PC-9 (cell line): ENCODE results near the gene MARCHF3. TPM values are rescaled to one million over a fixed set of nuclear protein-coding genes. Genes with fewer than 3 reads are reported as not detected.

Source experiments
- BruUV-seq: library from RNA; stranded (reverse); fragments of 400-500 nt; replicated peaks from 2 replicates; lab custom pipeline; 2021; lab: Mats Ljungman, UMichigan
- CTCF ChIA-PET: fragments of 300-600 bp; sonication (Branson Sonifier 250); formaldehyde crosslinking; loops from one replicate; lab custom pipeline; 2022; ENCODE audit warnings: antibody characterized with exemption; lab: Charles Lee
- POLR2A ChIA-PET: fragments of 300-600 bp; sonication (Branson Sonifier 250); formaldehyde crosslinking; loops from one replicate; lab custom pipeline; 2022; ENCODE audit warnings: antibody characterized with exemption; ENCODE audit not compliant: unreplicated experiment; lab: Charles Lee
- DNase-seq, 2 experiments: peaks; one replicate each; pipeline versions ENCODE4 v3.0.0 to v3.0.0-alpha.2; 2015 to 2022; ENCODE audit warnings: mixed read lengths in 1 of 2
- H2AFZ ChIP-seq: fragments of 200-600 bp; sonication (generic); 2 replicates; pipeline ENCODE4 v1.8.1; 2017; ENCODE audit warnings: antibody characterized with exemption
- H3F3A ChIP-seq: fragments of 200-600 bp; sonication (generic); 2 replicates; pipeline ENCODE4 v1.8.1; 2017; ENCODE audit warnings: antibody characterized with exemption, mild to moderate bottlenecking, low read depth; ENCODE audit not compliant: insufficient read depth
- H3K27ac ChIP-seq: fragments of 200-600 bp; sonication (generic); 2 replicates; pipeline ENCODE4 v1.6.1; 2016; ENCODE audit warnings: mixed run types
- H3K27me3 ChIP-seq: fragments of 200-600 bp; sonication (generic); 2 replicates; pipeline ENCODE4 v1.6.1; 2016; ENCODE audit warnings: low read depth, mixed run types; ENCODE audit not compliant: insufficient read depth
- H3K36me3 ChIP-seq: fragments of 200-600 bp; sonication (generic); 2 replicates; pipeline ENCODE4 v1.6.1; 2016; ENCODE audit warnings: low read depth, mixed run types
- H3K4me1 ChIP-seq: fragments of 200-600 bp; sonication (generic); replicated peaks from 2 replicates; pipeline ENCODE4 v1.6.1; 2016; ENCODE audit warnings: mixed run types; ENCODE audit not compliant: insufficient read depth
- H3K4me2 ChIP-seq: fragments of 200-600 bp; sonication (generic); 2 replicates; pipeline ENCODE4 v1.6.1; 2017; ENCODE audit warnings: mixed run types
- H3K4me3 ChIP-seq: fragments of 200-600 bp; sonication (generic); 2 replicates; pipeline ENCODE4 v1.6.1; 2016; ENCODE audit warnings: mixed run types
- H3K79me2 ChIP-seq: fragments of 200-600 bp; sonication (generic); 2 replicates; pipeline ENCODE4 v1.6.1; 2017; ENCODE audit warnings: low read depth, mixed run types
- H3K9me2 ChIP-seq: fragments of 200-600 bp; sonication (generic); 2 replicates; pipeline ENCODE4 v1.8.1; 2017; ENCODE audit warnings: mild to moderate bottlenecking; ENCODE audit not compliant: insufficient read depth
- H3K9me3 ChIP-seq: fragments of 200-600 bp; sonication (generic); 2 replicates; pipeline ENCODE4 v1.8.1; 2016; ENCODE audit warnings: low read depth; ENCODE audit not compliant: insufficient read depth
- H4K20me1 ChIP-seq: fragments of 200-600 bp; sonication (generic); 2 replicates; pipeline ENCODE4 v1.8.1; 2017; ENCODE audit not compliant: insufficient read depth
- CTCF ChIP-seq: fragments of 200-600 bp; sonication (generic); conservative IDR thresholded peaks from 2 replicates; pipeline ENCODE4 v1.6.1; 2017; ENCODE audit warnings: mixed run types, antibody characterized with exemption, mild to moderate bottlenecking, moderate library complexity
- EZH2 ChIP-seq: fragments of 200-600 bp; sonication (generic); IDR thresholded peaks from 2 replicates; pipeline ENCODE4 v1.8.0; 2017; ENCODE audit warnings: antibody characterized with exemption, low read depth
- intact Hi-C: fragments of 100-400 bp; cut with micrococcal nuclease; formaldehyde crosslinking; loops from one replicate; pipeline ENCODE4 v1.10.0; 2022; ENCODE audit not compliant: unreplicated experiment
- total RNA-seq: library from RNA; stranded (reverse); gene quantifications from 2 replicates; pipeline ENCODE4 v1.2.3, GENCODE V29; 2021

MARCHF3 gene
- total RNA-seq, 1 experiment from 2014 or later = 0.35 TPM

- Histone ChIP-seq H3K36me3 (no peaks in the 10 kb centered on the region), H3K4me2 (peak overlapping the region; percentile 58), H3K9me2 (no peaks in the 10 kb centered on the region), H3K27me3 (no peaks in the 10 kb centered on the region), H3K27ac (peak overlapping the region; percentile 64), H3K4me1 (peaks cover 17% of the 10 kb centered on the region), H3K79me2 (no peaks in the 10 kb centered on the region), H3K4me3 (0 out of 2 replicates have a peak overlapping the region, but pooled peaks have one; percentile 12), H3K9me3 (no peaks in the 10 kb centered on the region), H3F3A (peaks cover 11% of the 10 kb centered on the region; the same call in 1 of the 2 replicates), H4K20me1 (no peaks in the 10 kb centered on the region), H2AFZ (peak overlapping the region; percentile 64; the same call in 1 of the 2 replicates)
- TF ChIP-seq EZH2 = no peak
- no peak for TF ChIP-seq CTCF
- DNase-seq = peak in 1 of 2 experiments; percentile 65
- BruUV-seq = no TSS peak
- POLR2A ChIA-PET = no interaction called here
- intact Hi-C loops = no loop called here
- CTCF ChIA-PET = interaction anchor here (0.7 kb wide), 1 partner anchor 17 kb away, joined by 5 read pairs; no protein-coding TSS in a partner anchor
These were observed 21.2 kb upstream of the MARCHF3 start for GRCh38 chr5:127051591-127051990.

- no peaks in the 10 kb centered on the region for H3K9me3 ChIP-seq
- BruUV-seq = no TSS peak
- no peak overlapping the region for H3K4me3 ChIP-seq
- H2AFZ ChIP-seq = no peak overlapping the region
- ChIA-PET CTCF (no interaction called here), POLR2A (no interaction called here)
- H3K36me3 ChIP-seq = no peaks in the 10 kb centered on the region
- H3K27ac ChIP-seq = no peak overlapping the region
- peaks cover 5% of the 10 kb centered on the region for H3K4me1 ChIP-seq
- no peak overlapping the region for H3K4me2 ChIP-seq
- TF ChIP-seq EZH2 = no peak
- no peak for TF ChIP-seq CTCF
- H3K27me3 ChIP-seq = no peaks in the 10 kb centered on the region
- intact Hi-C loops = no loop called here
- no peaks in the 10 kb centered on the region for H4K20me1 ChIP-seq
- H3K9me2 ChIP-seq = no peaks in the 10 kb centered on the region
- no peaks in the 10 kb centered on the region for H3K79me2 ChIP-seq
- H3F3A ChIP-seq = peaks cover 4% of the 10 kb centered on the region; the same call in 1 of the 2 replicates
- no peak for DNase-seq
These were observed 16.1 kb upstream of the MARCHF3 start for GRCh38 chr5:127046343-127047072.

- no peak for TF ChIP-seq EZH2
- TF ChIP-seq CTCF = no peak
- Histone ChIP-seq H3K27ac (no peak overlapping the region), H3F3A (no peaks in the 10 kb centered on the region), H3K27me3 (no peaks in the 10 kb centered on the region), H3K4me1 (no peaks in the 10 kb centered on the region), H3K4me2 (no peak overlapping the region), H3K4me3 (no peak overlapping the region), H2AFZ (no peak overlapping the region), H3K9me2 (no peaks in the 10 kb centered on the region), H3K79me2 (no peaks in the 10 kb centered on the region), H3K9me3 (no peaks in the 10 kb centered on the region), H4K20me1 (no peaks in the 10 kb centered on the region), H3K36me3 (no peaks in the 10 kb centered on the region)
- CTCF ChIA-PET = no interaction called here
- no TSS peak for BruUV-seq
- POLR2A ChIA-PET = no interaction called here
- no peak for DNase-seq
- intact Hi-C loops = no loop called here
These were observed 12.2 kb upstream of the MARCHF3 start for GRCh38 chr5:127042593-127042992.
